Uterus (tissue), 2 donors: ENCODE results near the gene PPP2R5E.

Experiments
- POLR2A ChIP-seq, 2 donors: fragments of 450-650 bp; IDR thresholded peaks; one replicate each; pipeline ENCODE4 v1.6.1; 2016; ENCODE audit warnings: antibody characterized with exemption in 2 of 2, mild to moderate bottlenecking in 1 of 2, moderate library complexity in 1 of 2
- TF ChIP-seq, protein P1 (sequence below), 4 experiments: fragments of 200-600 bp in 2 of 4; fragments of 450-650 bp in 2 of 4; sonication (generic) in 2 of 4; IDR thresholded peaks; one replicate each; pipeline ENCODE4 v1.5.1; 2016 to 2019; ENCODE audit warnings: antibody characterized with exemption in 4 of 4, mild to moderate bottlenecking in 2 of 4, moderate library complexity in 1 of 4

DNA sequence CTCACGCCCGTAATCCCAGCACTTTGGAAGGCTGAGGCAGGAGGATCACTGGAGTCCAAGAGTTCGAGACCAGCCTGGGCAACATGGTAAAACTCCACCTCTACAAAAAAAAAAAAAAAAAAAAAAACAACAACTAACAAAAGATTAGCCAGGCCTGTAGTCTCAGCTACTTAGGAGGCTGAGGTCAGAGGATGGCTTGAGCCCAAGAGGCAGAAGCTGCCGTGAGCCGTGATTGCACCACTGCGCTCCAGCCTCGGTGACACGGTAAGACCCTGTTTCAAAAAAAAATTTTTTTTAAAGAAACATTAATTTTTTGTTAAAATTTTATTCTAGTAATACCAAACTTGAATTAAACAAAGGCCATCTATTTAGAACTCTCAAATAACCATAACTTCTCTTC, 77.8 kb downstream of the PPP2R5E start:
- TF ChIP-seq, protein P1, sequence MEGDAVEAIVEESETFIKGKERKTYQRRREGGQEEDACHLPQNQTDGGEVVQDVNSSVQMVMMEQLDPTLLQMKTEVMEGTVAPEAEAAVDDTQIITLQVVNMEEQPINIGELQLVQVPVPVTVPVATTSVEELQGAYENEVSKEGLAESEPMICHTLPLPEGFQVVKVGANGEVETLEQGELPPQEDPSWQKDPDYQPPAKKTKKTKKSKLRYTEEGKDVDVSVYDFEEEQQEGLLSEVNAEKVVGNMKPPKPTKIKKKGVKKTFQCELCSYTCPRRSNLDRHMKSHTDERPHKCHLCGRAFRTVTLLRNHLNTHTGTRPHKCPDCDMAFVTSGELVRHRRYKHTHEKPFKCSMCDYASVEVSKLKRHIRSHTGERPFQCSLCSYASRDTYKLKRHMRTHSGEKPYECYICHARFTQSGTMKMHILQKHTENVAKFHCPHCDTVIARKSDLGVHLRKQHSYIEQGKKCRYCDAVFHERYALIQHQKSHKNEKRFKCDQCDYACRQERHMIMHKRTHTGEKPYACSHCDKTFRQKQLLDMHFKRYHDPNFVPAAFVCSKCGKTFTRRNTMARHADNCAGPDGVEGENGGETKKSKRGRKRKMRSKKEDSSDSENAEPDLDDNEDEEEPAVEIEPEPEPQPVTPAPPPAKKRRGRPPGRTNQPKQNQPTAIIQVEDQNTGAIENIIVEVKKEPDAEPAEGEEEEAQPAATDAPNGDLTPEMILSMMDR (IDR thresholded peaks at IDR 0.05) = no peak
- TF ChIP-seq POLR2A (IDR thresholded peaks at IDR 0.05) = no peak
